ENCODE results near the gene TIPIN. TPM values are rescaled to one million over a fixed set of nuclear protein-coding genes. Genes with fewer than 3 reads are reported as not detected.

Gene TIPIN
- total RNA-seq, 1 experiment from 2014 or later, result 22.8 TPM

DNA sequence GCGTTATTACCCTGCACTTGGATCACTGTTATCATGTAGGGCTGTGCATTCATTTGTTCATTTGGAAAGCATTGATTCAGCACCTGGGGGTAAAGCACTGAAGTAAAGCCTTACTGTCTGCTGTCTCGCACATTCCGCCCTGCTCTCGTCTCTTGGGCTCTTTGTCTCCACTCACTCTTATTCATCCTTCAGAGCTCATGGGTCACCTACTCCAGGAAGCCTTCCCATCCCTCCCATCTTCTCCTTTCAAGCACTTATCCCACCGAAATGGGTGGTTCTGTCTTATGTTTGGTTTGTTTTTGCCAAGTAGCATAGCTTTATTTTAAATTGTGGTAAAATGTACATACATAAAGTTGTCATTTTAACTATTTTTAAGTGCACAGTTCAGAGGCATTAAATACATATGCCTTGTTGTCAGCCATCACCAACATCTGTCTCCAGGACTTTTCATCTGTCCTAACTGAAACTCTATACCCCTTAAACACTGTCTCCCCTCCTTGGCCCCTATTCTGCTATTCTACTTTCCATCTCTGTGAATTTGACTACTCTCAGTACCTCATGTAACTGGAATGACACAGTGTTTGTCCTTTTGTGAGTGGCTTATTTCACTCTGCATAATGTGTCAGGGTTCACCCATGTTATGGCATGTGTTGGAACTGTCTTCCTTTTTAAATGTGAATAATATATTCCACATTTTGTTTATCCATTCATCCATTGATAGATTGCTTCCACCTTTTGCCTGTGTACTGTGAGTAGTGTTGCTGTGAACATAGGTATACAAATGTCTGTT, 53.8 kb downstream of the TIPIN start:
- H3K4me1 Mint-ChIP-seq (ENCODE audit: low read depth, unreplicated experiment), result no peaks in the 10 kb centered on the region
- BruUV-seq (replicated peaks), result no TSS peak
- Histone ChIP-seq H3K27me3 (replicated peaks; ENCODE audit: control insufficient read depth, insufficient read depth, low read length) (no peaks in the 10 kb centered on the region), H3K4me1 (no peaks in the 10 kb centered on the region), H3K4me3 (ENCODE audit: low read depth, low read length) (no peak overlapping the region), H3K36me3 (ENCODE audit: control insufficient read depth, insufficient read depth, low read length) (no peaks in the 10 kb centered on the region), H3K9me3 (no peaks in the 10 kb centered on the region)
- peaks cover 25% of the 10 kb centered on the region for H3K36me3 Mint-ChIP-seq (ENCODE audit: insufficient read depth, unreplicated experiment)
- ChIA-PET POLR2A (interaction anchor here (0.6 kb wide), 1 partner anchor 540 kb away, joined by 4 read pairs; no protein-coding TSS in a partner anchor), CTCF (interaction anchor here (0.5 kb wide), 1 partner anchor 84 kb away, joined by 3 read pairs; the partner anchor contains the start of gene MAP2K1)
- no peaks in the 10 kb centered on the region for H3K9me3 Mint-ChIP-seq (ENCODE audit: unreplicated experiment)
- DNase-seq, result no peak
- H3K27me3 Mint-ChIP-seq (ENCODE audit: insufficient read depth, unreplicated experiment), result no peaks in the 10 kb centered on the region
- H3K4me3 Mint-ChIP-seq (ENCODE audit: unreplicated experiment), result no peak overlapping the region
- no peak overlapping the region for H3K27ac Mint-ChIP-seq (ENCODE audit: unreplicated experiment)
- TF ChIP-seq, protein P1, sequence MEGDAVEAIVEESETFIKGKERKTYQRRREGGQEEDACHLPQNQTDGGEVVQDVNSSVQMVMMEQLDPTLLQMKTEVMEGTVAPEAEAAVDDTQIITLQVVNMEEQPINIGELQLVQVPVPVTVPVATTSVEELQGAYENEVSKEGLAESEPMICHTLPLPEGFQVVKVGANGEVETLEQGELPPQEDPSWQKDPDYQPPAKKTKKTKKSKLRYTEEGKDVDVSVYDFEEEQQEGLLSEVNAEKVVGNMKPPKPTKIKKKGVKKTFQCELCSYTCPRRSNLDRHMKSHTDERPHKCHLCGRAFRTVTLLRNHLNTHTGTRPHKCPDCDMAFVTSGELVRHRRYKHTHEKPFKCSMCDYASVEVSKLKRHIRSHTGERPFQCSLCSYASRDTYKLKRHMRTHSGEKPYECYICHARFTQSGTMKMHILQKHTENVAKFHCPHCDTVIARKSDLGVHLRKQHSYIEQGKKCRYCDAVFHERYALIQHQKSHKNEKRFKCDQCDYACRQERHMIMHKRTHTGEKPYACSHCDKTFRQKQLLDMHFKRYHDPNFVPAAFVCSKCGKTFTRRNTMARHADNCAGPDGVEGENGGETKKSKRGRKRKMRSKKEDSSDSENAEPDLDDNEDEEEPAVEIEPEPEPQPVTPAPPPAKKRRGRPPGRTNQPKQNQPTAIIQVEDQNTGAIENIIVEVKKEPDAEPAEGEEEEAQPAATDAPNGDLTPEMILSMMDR (IDR thresholded peaks at IDR 0.05; ENCODE audit: insufficient read depth in 1 of 2, low read depth in 1 of 2, low read length in 1 of 2, severe bottlenecking in 1 of 2, unreplicated experiment in 1 of 2), result no peak
- intact Hi-C loops (cut with micrococcal nuclease; ENCODE audit: unreplicated experiment), result no loop called here

DNA sequence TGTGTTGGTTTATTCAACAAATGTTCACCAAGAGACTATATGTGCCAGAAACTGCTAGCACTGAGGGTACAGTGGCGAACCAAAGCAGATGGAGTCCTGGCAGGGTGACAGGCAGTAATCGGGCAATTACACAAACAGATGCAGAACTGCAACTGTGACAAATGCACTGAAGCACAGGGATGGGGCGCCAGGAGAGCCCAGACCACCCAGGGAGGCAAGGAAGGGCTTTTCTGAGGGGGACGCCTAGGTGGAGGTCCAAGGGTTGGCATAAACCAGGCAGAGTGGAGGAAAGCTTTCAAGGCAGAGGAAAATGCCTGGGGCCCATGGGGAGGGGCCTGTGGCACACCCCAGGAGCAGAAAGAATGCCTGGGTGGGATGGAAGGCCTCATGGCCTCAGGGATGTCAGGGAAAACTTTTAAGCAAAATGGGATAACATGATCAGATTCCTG, 57.7 kb downstream of the TIPIN start:
- Histone ChIP-seq H3K36me3 (ENCODE audit: control insufficient read depth, insufficient read depth, low read length) (no peaks in the 10 kb centered on the region), H3K27me3 (replicated peaks; ENCODE audit: control insufficient read depth, insufficient read depth, low read length) (no peaks in the 10 kb centered on the region), H3K4me3 (ENCODE audit: low read depth, low read length) (no peak overlapping the region), H3K9me3 (no peaks in the 10 kb centered on the region), H3K4me1 (peaks cover 13% of the 10 kb centered on the region; the same call in 1 of the 2 replicates)
- BruUV-seq (replicated peaks), result no TSS peak
- no peak for DNase-seq
- Mint-ChIP-seq H3K27ac (ENCODE audit: unreplicated experiment) (no peak overlapping the region), H3K4me1 (ENCODE audit: low read depth, unreplicated experiment) (no peaks in the 10 kb centered on the region), H3K36me3 (ENCODE audit: insufficient read depth, unreplicated experiment) (peaks cover 26% of the 10 kb centered on the region), H3K4me3 (ENCODE audit: unreplicated experiment) (no peak overlapping the region), H3K27me3 (ENCODE audit: insufficient read depth, unreplicated experiment) (no peaks in the 10 kb centered on the region), H3K9me3 (ENCODE audit: unreplicated experiment) (no peaks in the 10 kb centered on the region)
- POLR2A ChIA-PET, result no interaction called here
- CTCF ChIA-PET, result no interaction called here
- intact Hi-C loops (cut with micrococcal nuclease; ENCODE audit: unreplicated experiment), result no loop called here
- TF ChIP-seq, protein P1 (IDR thresholded peaks at IDR 0.05; ENCODE audit: insufficient read depth in 1 of 2, low read depth in 1 of 2, low read length in 1 of 2, severe bottlenecking in 1 of 2, unreplicated experiment in 1 of 2), result no peak

DNA sequence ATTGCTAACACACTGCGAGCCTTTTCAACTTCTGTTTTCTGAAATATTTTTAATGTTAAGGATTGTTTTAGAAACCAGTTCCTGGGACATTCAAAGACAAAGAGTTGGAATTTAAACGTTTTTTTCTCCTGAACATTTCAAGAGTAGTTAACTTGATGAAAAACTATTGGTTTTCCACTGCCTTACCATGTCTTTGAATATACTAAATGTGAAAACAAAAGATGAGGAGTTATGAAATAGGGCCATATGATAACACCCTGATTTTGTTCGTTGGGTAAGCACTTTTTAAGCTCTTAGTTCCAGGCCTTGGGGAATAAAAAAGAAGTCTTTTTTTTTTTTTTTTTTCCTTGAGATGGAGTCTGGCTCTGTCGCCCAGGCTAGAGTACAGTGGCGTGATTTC, 60.3 kb downstream of the TIPIN start:
- intact Hi-C loops (cut with micrococcal nuclease; ENCODE audit: unreplicated experiment), result no loop called here

More for the DNA sequence above, 60.3 kb downstream of the TIPIN start:
- Mint-ChIP-seq H3K4me3 (ENCODE audit: unreplicated experiment) (no peak overlapping the region), H3K27me3 (ENCODE audit: insufficient read depth, unreplicated experiment) (no peaks in the 10 kb centered on the region), H3K36me3 (ENCODE audit: insufficient read depth, unreplicated experiment) (peaks cover 31% of the 10 kb centered on the region), H3K4me1 (ENCODE audit: low read depth, unreplicated experiment) (peaks cover 6% of the 10 kb centered on the region), H3K27ac (ENCODE audit: unreplicated experiment) (no peak overlapping the region), H3K9me3 (ENCODE audit: unreplicated experiment) (no peaks in the 10 kb centered on the region)
- BruUV-seq (replicated peaks), result no TSS peak
- H3K4me1 ChIP-seq, result peaks cover 13% of the 10 kb centered on the region; the same call in 1 of the 2 replicates
- no peaks in the 10 kb centered on the region for H3K36me3 ChIP-seq (ENCODE audit: control insufficient read depth, insufficient read depth, low read length)
- H3K4me3 ChIP-seq (ENCODE audit: low read depth, low read length), result no peak overlapping the region
- H3K9me3 ChIP-seq, result no peaks in the 10 kb centered on the region
- H3K27me3 ChIP-seq (replicated peaks; ENCODE audit: control insufficient read depth, insufficient read depth, low read length), result no peaks in the 10 kb centered on the region
- POLR2A ChIA-PET, result no interaction called here
- TF ChIP-seq, protein P1 (IDR thresholded peaks at IDR 0.05; ENCODE audit: insufficient read depth in 1 of 2, low read depth in 1 of 2, low read length in 1 of 2, severe bottlenecking in 1 of 2, unreplicated experiment in 1 of 2), result no peak
- DNase-seq, result no peak
- CTCF ChIA-PET, result no interaction called here

All from Caco-2 (cell line).